ENCODE measurements around the gene ACSL6. TPM values are rescaled to one million over a fixed set of nuclear protein-coding genes. Genes with fewer than 3 reads are reported as not detected.

ACSL6 gene
- total RNA-seq, 2 donors from 2014 or later, result 0.23 to 7.9 TPM

DNA sequence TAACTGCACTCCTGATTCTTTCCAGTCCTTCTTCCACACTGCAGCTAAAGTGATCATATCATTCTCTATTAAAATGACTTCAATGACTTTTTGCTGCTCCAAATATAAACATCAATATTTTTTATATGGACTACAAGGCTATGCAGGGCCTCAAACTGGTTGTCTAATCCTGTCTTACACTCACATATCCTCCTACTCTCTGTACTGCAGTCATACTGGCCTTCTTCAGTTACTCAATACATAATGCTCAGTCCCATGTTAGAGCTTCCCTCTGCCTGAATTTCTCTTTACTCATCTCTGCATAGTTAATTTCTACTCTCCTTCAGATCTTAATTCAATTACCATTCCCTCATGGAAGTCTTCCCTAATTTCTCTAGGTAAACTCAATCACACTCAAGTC is 69.4 kb downstream of the ACSL6 start:
- Histone ChIP-seq H3K27me3 (replicated peaks; ENCODE audit: insufficient read depth) (no peaks in the 10 kb centered on the region), H3K4me1 (replicated peaks) (no peaks in the 10 kb centered on the region), H3K27ac (no peak overlapping the region), H3K9me3 (no peaks in the 10 kb centered on the region), H3K36me3 (no peaks in the 10 kb centered on the region), H3K4me3 (no peak overlapping the region)
- no peak for DNase-seq (ENCODE audit: low spot score)
- intact Hi-C loops (cut with DNase I), result no loop called here
- TF ChIP-seq, protein P1, sequence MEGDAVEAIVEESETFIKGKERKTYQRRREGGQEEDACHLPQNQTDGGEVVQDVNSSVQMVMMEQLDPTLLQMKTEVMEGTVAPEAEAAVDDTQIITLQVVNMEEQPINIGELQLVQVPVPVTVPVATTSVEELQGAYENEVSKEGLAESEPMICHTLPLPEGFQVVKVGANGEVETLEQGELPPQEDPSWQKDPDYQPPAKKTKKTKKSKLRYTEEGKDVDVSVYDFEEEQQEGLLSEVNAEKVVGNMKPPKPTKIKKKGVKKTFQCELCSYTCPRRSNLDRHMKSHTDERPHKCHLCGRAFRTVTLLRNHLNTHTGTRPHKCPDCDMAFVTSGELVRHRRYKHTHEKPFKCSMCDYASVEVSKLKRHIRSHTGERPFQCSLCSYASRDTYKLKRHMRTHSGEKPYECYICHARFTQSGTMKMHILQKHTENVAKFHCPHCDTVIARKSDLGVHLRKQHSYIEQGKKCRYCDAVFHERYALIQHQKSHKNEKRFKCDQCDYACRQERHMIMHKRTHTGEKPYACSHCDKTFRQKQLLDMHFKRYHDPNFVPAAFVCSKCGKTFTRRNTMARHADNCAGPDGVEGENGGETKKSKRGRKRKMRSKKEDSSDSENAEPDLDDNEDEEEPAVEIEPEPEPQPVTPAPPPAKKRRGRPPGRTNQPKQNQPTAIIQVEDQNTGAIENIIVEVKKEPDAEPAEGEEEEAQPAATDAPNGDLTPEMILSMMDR (IDR thresholded peaks at IDR 0.05), result no peak
- TF ChIP-seq POLR2A (IDR thresholded peaks at IDR 0.05) (no peak), POLR2AphosphoS5 (IDR thresholded peaks at IDR 0.05) (no peak)

DNA sequence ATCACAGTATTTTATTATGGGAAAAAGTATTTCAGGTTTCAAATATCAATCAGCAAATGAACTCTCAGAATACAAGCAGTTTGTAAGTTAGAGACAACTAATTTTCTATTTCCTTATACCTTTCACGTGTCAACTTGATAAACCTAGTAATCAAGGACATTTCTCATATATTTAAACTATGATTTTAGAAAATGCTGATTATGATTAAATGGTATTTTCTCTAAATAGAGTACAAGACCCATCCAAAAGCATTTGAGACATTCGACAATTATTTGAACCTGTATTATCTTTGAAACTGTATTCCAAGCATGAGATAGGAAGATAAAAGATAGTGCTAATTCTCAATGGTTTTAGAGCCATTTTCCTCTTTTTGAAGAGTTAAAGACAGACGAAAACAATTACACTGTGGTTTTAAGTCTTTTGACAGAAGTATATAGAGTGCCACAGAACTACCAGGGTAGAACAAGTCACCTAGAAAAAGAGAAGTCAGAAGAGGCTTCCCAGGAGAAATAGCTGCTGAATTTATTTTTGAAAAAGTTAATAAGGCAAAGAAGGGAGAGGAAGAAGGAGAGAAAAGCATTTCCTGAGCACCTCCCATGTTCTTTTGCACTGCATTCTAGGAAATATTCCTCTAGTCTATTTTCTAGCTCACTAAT is 71.6 kb downstream of the ACSL6 start:
- intact Hi-C loops (cut with DNase I), result no loop called here
- no peaks in the 10 kb centered on the region for H3K36me3 ChIP-seq
- H3K4me1 ChIP-seq (replicated peaks), result no peaks in the 10 kb centered on the region
- no peak for DNase-seq (ENCODE audit: low spot score)
- no peak overlapping the region for H3K27ac ChIP-seq
- no peaks in the 10 kb centered on the region for H3K9me3 ChIP-seq
- H3K27me3 ChIP-seq (replicated peaks; ENCODE audit: insufficient read depth), result no peaks in the 10 kb centered on the region
- TF ChIP-seq POLR2AphosphoS5 (IDR thresholded peaks at IDR 0.05) (no peak), POLR2A (IDR thresholded peaks at IDR 0.05) (no peak)
- TF ChIP-seq, protein P1 (IDR thresholded peaks at IDR 0.05), result no peak
- H3K4me3 ChIP-seq, result no peak overlapping the region
- 64% methylated on average over 3 of the region's 3 CpGs for WGBS

DNA sequence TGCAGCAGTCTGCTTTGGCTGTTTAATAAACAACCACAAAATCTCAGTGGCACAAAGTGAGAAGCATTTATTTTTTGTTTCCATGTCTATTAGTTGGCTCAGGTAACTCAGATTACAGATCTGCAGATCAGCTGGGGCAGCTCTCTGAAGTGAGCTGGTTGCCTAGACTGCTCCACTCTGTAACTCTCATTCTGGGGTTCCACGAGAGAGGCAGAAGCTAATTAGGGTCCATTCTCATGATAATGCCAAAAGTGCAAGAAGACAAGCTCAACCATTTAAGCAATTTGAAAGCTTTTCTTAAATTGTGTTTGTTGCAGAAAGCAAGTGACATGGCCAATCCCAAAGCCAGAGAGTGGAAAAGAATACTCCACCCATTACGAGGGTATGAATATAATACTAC is 79.2 kb downstream of the ACSL6 start:
- WGBS, result 67% methylated on average over 2 of the region's 2 CpGs
- TF ChIP-seq, protein P1 (IDR thresholded peaks at IDR 0.05), result no peak
- TF ChIP-seq POLR2AphosphoS5 (IDR thresholded peaks at IDR 0.05), result no peak
- no peak for TF ChIP-seq POLR2A (IDR thresholded peaks at IDR 0.05)
- intact Hi-C loops (cut with DNase I), result no loop called here
- H3K4me3 ChIP-seq, result no peak overlapping the region
- no peak for DNase-seq (ENCODE audit: low spot score)
- H3K27ac ChIP-seq, result no peak overlapping the region
- H3K36me3 ChIP-seq, result no peaks in the 10 kb centered on the region
- H3K9me3 ChIP-seq, result no peaks in the 10 kb centered on the region
- H3K27me3 ChIP-seq (replicated peaks; ENCODE audit: insufficient read depth), result no peaks in the 10 kb centered on the region
- no peaks in the 10 kb centered on the region for H3K4me1 ChIP-seq (replicated peaks)

DNA sequence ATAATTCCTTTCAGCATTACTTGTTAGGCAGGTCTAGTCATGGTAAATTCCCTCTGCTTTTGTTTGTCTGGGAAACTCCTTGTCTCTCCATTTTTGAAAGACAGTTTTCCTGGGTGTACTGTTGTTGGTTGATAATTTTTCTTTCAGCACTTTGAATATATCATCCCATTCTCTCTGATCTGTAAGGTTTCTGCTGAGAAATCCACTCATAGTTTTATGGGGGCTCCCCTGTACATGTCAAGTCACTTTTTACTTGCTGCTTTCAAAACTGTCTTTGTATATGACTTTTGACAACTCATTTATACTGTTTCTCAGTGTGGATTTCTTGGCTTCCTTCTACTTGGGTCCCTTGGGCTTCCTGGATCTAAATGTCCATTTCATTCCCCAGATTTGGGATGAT is 82.5 kb downstream of the ACSL6 start:
- no peaks in the 10 kb centered on the region for H3K9me3 ChIP-seq
- no peak for TF ChIP-seq POLR2AphosphoS5 (IDR thresholded peaks at IDR 0.05)
- TF ChIP-seq, protein P1 (IDR thresholded peaks at IDR 0.05), result no peak
- no peak for TF ChIP-seq POLR2A (IDR thresholded peaks at IDR 0.05)
- no peaks in the 10 kb centered on the region for H3K27me3 ChIP-seq (replicated peaks; ENCODE audit: insufficient read depth)
- H3K4me1 ChIP-seq (replicated peaks), result no peaks in the 10 kb centered on the region
- no peak for DNase-seq (ENCODE audit: low spot score)
- no peaks in the 10 kb centered on the region for H3K36me3 ChIP-seq
- H3K4me3 ChIP-seq, result no peak overlapping the region
- H3K27ac ChIP-seq, result no peak overlapping the region
- intact Hi-C loops (cut with DNase I), result no loop called here

DNA sequence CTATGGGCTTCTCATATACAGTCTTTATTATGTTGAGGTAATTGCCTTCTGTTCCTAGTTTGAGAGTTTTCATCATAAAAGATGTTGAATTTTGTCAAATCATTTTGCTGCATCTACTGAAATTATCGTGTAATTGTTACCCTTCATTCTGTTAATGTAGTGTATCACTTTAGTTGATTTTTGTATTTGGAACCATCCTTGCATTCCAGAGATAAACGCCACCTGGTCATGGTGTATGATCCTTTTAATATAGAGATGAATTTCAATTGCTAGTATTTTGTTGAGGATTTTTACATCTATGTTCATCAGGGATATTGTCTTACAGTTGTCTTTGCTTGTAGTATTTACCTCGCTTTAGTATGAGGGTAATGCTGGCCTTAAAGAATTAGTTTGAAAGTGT is 85.3 kb downstream of the ACSL6 start:
- Histone ChIP-seq H3K4me1 (replicated peaks) (no peaks in the 10 kb centered on the region), H3K9me3 (no peaks in the 10 kb centered on the region), H3K4me3 (no peak overlapping the region), H3K27ac (no peak overlapping the region), H3K36me3 (no peaks in the 10 kb centered on the region), H3K27me3 (replicated peaks; ENCODE audit: insufficient read depth) (no peaks in the 10 kb centered on the region)
- WGBS, result 95% methylated on average over 3 of the region's 3 CpGs
- TF ChIP-seq POLR2AphosphoS5 (IDR thresholded peaks at IDR 0.05), result no peak
- TF ChIP-seq, protein P1 (IDR thresholded peaks at IDR 0.05), result no peak
- TF ChIP-seq POLR2A (IDR thresholded peaks at IDR 0.05), result no peak
- no peak for DNase-seq (ENCODE audit: low spot score)
- intact Hi-C loops (cut with DNase I), result no loop called here
